ENCODE data around the gene CACNA1C. TPM values are rescaled to one million over a fixed set of nuclear protein-coding genes. Genes with fewer than 3 reads are reported as not detected.

The CACNA1C gene
- total and polyA plus RNA-seq, 2 donors (not counting 1 experiment from before 2014, with no cell fraction given), result 7.6 to 11.4 TPM

DNA sequence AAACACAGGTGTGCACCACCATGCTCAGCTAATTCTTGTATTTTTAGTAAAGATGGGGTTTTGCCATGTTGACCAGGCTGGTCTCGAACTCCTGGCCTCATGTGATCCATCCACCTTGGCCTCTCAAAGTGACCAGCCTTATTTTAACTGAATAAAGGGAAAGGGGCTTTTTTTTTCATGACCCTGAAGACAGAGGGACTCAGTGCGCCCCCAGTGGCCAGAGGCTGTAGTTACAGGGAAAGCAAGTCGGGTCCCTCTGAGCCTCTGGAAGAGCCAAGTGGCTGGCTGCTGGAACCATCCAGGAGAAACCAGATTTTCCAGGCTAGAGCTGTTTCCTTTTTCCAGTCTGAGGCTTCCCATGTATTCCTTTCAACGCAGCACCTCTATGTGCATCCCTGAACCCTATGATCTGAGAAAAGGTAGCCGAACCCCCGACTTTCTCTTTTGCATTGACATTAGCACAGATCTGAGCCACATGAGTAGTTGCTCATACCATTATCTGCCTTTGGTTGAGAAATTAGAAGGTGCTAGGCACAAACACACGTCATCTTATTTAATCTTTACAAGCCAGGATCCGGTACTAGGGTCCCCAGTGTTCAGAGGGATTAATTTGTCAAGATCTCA, 342.7 kb downstream of the CACNA1C start:
- no peak for TF ChIP-seq EZH2 (IDR thresholded peaks at IDR 0.05; ENCODE audit: low read length, missing control alignments)
- TF ChIP-seq, protein P1, sequence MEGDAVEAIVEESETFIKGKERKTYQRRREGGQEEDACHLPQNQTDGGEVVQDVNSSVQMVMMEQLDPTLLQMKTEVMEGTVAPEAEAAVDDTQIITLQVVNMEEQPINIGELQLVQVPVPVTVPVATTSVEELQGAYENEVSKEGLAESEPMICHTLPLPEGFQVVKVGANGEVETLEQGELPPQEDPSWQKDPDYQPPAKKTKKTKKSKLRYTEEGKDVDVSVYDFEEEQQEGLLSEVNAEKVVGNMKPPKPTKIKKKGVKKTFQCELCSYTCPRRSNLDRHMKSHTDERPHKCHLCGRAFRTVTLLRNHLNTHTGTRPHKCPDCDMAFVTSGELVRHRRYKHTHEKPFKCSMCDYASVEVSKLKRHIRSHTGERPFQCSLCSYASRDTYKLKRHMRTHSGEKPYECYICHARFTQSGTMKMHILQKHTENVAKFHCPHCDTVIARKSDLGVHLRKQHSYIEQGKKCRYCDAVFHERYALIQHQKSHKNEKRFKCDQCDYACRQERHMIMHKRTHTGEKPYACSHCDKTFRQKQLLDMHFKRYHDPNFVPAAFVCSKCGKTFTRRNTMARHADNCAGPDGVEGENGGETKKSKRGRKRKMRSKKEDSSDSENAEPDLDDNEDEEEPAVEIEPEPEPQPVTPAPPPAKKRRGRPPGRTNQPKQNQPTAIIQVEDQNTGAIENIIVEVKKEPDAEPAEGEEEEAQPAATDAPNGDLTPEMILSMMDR (conservative IDR thresholded peaks at IDR 0.05 in 1 of 2, IDR thresholded peaks at IDR 0.05 in 1 of 2; ENCODE audit: low read depth in 1 of 2, low read length in 2 of 2), result peak; percentile 74 to 87
- H3K4me3 ChIP-seq (replicated peaks in 1 of 4; ENCODE audit: control extremely low read depth in 1 of 4, insufficient read depth in 1 of 4, low read depth in 3 of 4, low read length in 4 of 4), result no peak overlapping the region
- peaks cover 8% of the 10 kb centered on the region for H3K4me1 ChIP-seq (ENCODE audit: control insufficient read depth, extremely low read depth, insufficient read depth, low read length)
- no peaks in the 10 kb centered on the region for H3K9me3 ChIP-seq (ENCODE audit: control insufficient read depth, insufficient read depth, low read depth, low read length)
- no peak overlapping the region for H3K9ac ChIP-seq (ENCODE audit: insufficient read depth, low read length)
- no peaks in the 10 kb centered on the region for H3K36me3 ChIP-seq (ENCODE audit: control insufficient read depth, insufficient read depth, low read length)
- H3K27me3 ChIP-seq (ENCODE audit: control insufficient read depth, insufficient read depth, low read length), result no peaks in the 10 kb centered on the region
- no peak overlapping the region for H3K4me2 ChIP-seq (ENCODE audit: extremely low read depth, insufficient read depth, low read length)
- H4K20me1 ChIP-seq (ENCODE audit: control insufficient read depth, extremely low read depth, insufficient read depth, low read length), result no peaks in the 10 kb centered on the region
- H3K79me2 ChIP-seq (ENCODE audit: control insufficient read depth, insufficient read depth, low read length), result no peaks in the 10 kb centered on the region
- no peak overlapping the region for H3K27ac ChIP-seq (ENCODE audit: insufficient read depth, low read length)
- no peak overlapping the region for H2AFZ ChIP-seq (ENCODE audit: low read length)
- peak; percentile 19 to 46 for DNase-seq (ENCODE audit: low read depth in 2 of 2)

DNA sequence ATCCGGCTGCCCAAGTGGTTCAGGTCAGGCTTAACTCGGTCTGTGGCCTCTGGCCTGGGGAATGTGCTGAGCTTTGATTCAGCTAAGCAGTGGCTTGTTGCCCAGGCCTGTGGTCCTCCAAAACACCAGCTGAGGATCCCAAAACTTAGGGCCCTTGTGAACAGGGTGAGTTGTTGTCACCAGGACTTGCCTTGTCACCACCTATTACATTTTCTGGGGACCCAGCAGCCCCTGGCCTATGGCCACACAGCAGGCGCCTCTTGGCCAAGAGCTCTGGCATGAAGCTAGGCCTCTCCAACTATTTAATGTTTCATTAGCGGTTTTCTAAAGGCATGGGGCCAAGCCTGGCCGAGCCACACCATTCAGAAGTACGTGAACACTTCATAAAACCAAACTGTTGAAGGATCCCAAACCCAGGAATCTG, 343.7 kb downstream of the CACNA1C start:
- Histone ChIP-seq H3K27me3 (ENCODE audit: control insufficient read depth, insufficient read depth, low read length) (no peaks in the 10 kb centered on the region), H4K20me1 (ENCODE audit: control insufficient read depth, extremely low read depth, insufficient read depth, low read length) (no peaks in the 10 kb centered on the region), H3K9ac (ENCODE audit: insufficient read depth, low read length) (no peak overlapping the region), H3K27ac (ENCODE audit: insufficient read depth, low read length) (no peak overlapping the region), H3K4me3 (replicated peaks in 1 of 4; ENCODE audit: control extremely low read depth in 1 of 4, insufficient read depth in 1 of 4, low read depth in 3 of 4, low read length in 4 of 4) (no peak overlapping the region), H3K4me2 (ENCODE audit: extremely low read depth, insufficient read depth, low read length) (no peak overlapping the region), H3K4me1 (ENCODE audit: control insufficient read depth, extremely low read depth, insufficient read depth, low read length) (peaks cover 8% of the 10 kb centered on the region), H3K79me2 (ENCODE audit: control insufficient read depth, insufficient read depth, low read length) (no peaks in the 10 kb centered on the region), H2AFZ (ENCODE audit: low read length) (no peak overlapping the region), H3K36me3 (ENCODE audit: control insufficient read depth, insufficient read depth, low read length) (no peaks in the 10 kb centered on the region), H3K9me3 (ENCODE audit: control insufficient read depth, insufficient read depth, low read depth, low read length) (no peaks in the 10 kb centered on the region)
- peak; percentile 58 to 82 for DNase-seq (ENCODE audit: low read depth in 2 of 2)
- TF ChIP-seq, protein P1 (conservative IDR thresholded peaks at IDR 0.05 in 1 of 2, IDR thresholded peaks at IDR 0.05 in 1 of 2; ENCODE audit: low read depth in 1 of 2, low read length in 2 of 2), result no peak
- no peak for TF ChIP-seq EZH2 (IDR thresholded peaks at IDR 0.05; ENCODE audit: low read length, missing control alignments)

GRCh38 chr12:2397356-2398045, 344.7 kb downstream of the CACNA1C start:
- no peaks in the 10 kb centered on the region for H3K36me3 ChIP-seq (ENCODE audit: control insufficient read depth, insufficient read depth, low read length)
- peak in 1 of 2 donors; percentile 32 for DNase-seq (ENCODE audit: low read depth in 2 of 2)

More at GRCh38 chr12:2397356-2398045, 344.7 kb downstream of the CACNA1C start:
- Histone ChIP-seq H3K4me2 (ENCODE audit: extremely low read depth, insufficient read depth, low read length) (no peak overlapping the region), H3K27me3 (ENCODE audit: control insufficient read depth, insufficient read depth, low read length) (no peaks in the 10 kb centered on the region), H3K27ac (ENCODE audit: insufficient read depth, low read length) (no peak overlapping the region), H3K9ac (ENCODE audit: insufficient read depth, low read length) (no peak overlapping the region), H3K4me1 (ENCODE audit: control insufficient read depth, extremely low read depth, insufficient read depth, low read length) (peaks cover 8% of the 10 kb centered on the region), H4K20me1 (ENCODE audit: control insufficient read depth, extremely low read depth, insufficient read depth, low read length) (no peaks in the 10 kb centered on the region), H3K9me3 (ENCODE audit: control insufficient read depth, insufficient read depth, low read depth, low read length) (no peaks in the 10 kb centered on the region), H2AFZ (ENCODE audit: low read length) (no peak overlapping the region), H3K4me3 (replicated peaks in 1 of 4; ENCODE audit: control extremely low read depth in 1 of 4, insufficient read depth in 1 of 4, low read depth in 3 of 4, low read length in 4 of 4) (no peak overlapping the region), H3K79me2 (ENCODE audit: control insufficient read depth, insufficient read depth, low read length) (no peaks in the 10 kb centered on the region)
- no peak for TF ChIP-seq EZH2 (IDR thresholded peaks at IDR 0.05; ENCODE audit: low read length, missing control alignments)
- TF ChIP-seq, protein P1 (conservative IDR thresholded peaks at IDR 0.05 in 1 of 2, IDR thresholded peaks at IDR 0.05 in 1 of 2; ENCODE audit: low read depth in 1 of 2, low read length in 2 of 2), result no peak
